Transverse colon (tissue), 4 donors: ENCODE data around the gene IFITM1. TPM values are rescaled to one million over a fixed set of nuclear protein-coding genes. Genes with fewer than 3 reads are reported as not detected.
A peak's percentile ranks its signal among the peaks of the same experiment; 100 is the strongest.

Experiments
- DNase-seq: peaks from one replicate; pipeline ENCODE4 v3.0.0-alpha.2; 2019
- H3K27ac ChIP-seq, 4 donors: fragments of 200-600 bp; sonication (generic); 2 replicates each; pipeline ENCODE4 v1.5.1; 2016 to 2018; ENCODE audit warnings: inconsistent platforms in 4 of 4
- H3K27me3 ChIP-seq: fragments of 200-600 bp; sonication (generic); 2 replicates; pipeline ENCODE4 v1.5.1; 2017; ENCODE audit warnings: inconsistent platforms
- H3K36me3 ChIP-seq, 4 donors: fragments of 200-600 bp; sonication (generic); 2 replicates each; pipeline ENCODE4 v1.5.1; 2017 to 2019; ENCODE audit warnings: inconsistent platforms in 4 of 4
- H3K4me1 ChIP-seq, 4 donors: fragments of 200-600 bp; sonication (generic); 2 replicates each; pipeline ENCODE4 v1.5.1; 2017 to 2020; ENCODE audit warnings: inconsistent platforms in 4 of 4
- H3K4me3 ChIP-seq, 4 donors: fragments of 200-600 bp; sonication (generic); 1 replicate in 1 of 4; 2 replicates in 3 of 4; pipeline versions ENCODE4 v1.5.1 to v1.6.1; 2017 to 2019; ENCODE audit warnings: inconsistent platforms in 4 of 4
- H3K9me3 ChIP-seq, 2 donors: fragments of 200-600 bp; sonication (generic); 2 replicates each; pipeline ENCODE4 v1.5.1; 2017 to 2019; ENCODE audit warnings: inconsistent platforms in 2 of 2
- CTCF ChIP-seq, 5 experiments: fragments of 200-600 bp in 3 of 5; fragments of 450-650 bp in 2 of 5; sonication (generic) in 3 of 5; IDR thresholded peaks; 1 replicate in 2 of 5; 2 replicates in 3 of 5; pipeline ENCODE4 v1.5.1; 2016 to 2017; ENCODE audit warnings: antibody characterized with exemption in 5 of 5, inconsistent platforms in 3 of 5, mild to moderate bottlenecking in 2 of 5, moderate library complexity in 1 of 5
- EP300 ChIP-seq: sonication (generic); formaldehyde crosslinking; IDR thresholded peaks from one replicate; pipeline ENCODE4 v1.6.1; 2017; ENCODE audit warnings: antibody characterized with exemption, low read depth
- POLR2A ChIP-seq: fragments of 450-650 bp; IDR thresholded peaks from one replicate; pipeline ENCODE4 v1.6.1; 2016; ENCODE audit warnings: antibody characterized with exemption, mild to moderate bottlenecking, moderate library complexity
- POLR2AphosphoS5 ChIP-seq, 3 donors: sonication (generic); formaldehyde crosslinking; IDR thresholded peaks; one replicate each; pipeline ENCODE4 v1.6.1; 2016; ENCODE audit warnings: antibody characterized with exemption in 3 of 3
- WGBS, 2 donors: methylation state at CpG; one replicate each; pipeline ENCODE4 v1.1.5; 2018; ENCODE audit warnings: low coverage in 1 of 2; 5-methylcytosine and 5-hydroxymethylcytosine counted together
- in situ Hi-C, 4 donors: fragments of 200-750 bp; cut with MboI; loops; one replicate each; pipeline versions ENCODE4 v1.15.0 to v1.15.1; 2017; ENCODE audit warnings: low sequenced_read_pairs in 3 of 4, low pct_ligation_motif_present in 1 of 4, low pct_unique_long_range_greater_than_20kb in 1 of 4
- intact Hi-C: fragments of 100-400 bp; cut with DNase I; formaldehyde crosslinking; loops from one replicate; pipeline ENCODE4 v1.15.1; 2023; ENCODE audit warnings: low total_unique reads
- total RNA-seq, 4 donors: library from RNA; depleted of rRNA; stranded (reverse); fragments of >200 nt; gene quantifications; one replicate each; pipeline ENCODE4 v1.1.0, GENCODE V29; 2016

The IFITM1 gene
- total RNA-seq, 4 donors from 2014 or later, result 19.9 to 109 (median 60.5) TPM

- intact Hi-C loops, result no loop called here
- WGBS, 2 donors, result 46% methylated on average over 10 to 15 of the region's 15 CpGs
- no peak overlapping the region for H3K4me3 ChIP-seq
These were observed 22.2 kb downstream of the IFITM1 start for GRCh38 chr11:335779-336658.

GRCh38 chr11:336659-337198 is 22.9 kb downstream of the IFITM1 start:
- intact Hi-C loops, result no loop called here
- in situ Hi-C loops, result no loop called here
- no peak for DNase-seq

More at GRCh38 chr11:335779-336658, 22.2 kb downstream of the IFITM1 start:
- DNase-seq, result no peak
- no peaks in the 10 kb centered on the region for H3K36me3 ChIP-seq
- no peaks in the 10 kb centered on the region for H3K27me3 ChIP-seq
- H3K27ac ChIP-seq, result peak overlapping the region; percentile 57 to 67 (median 62)
- no peaks in the 10 kb centered on the region for H3K9me3 ChIP-seq
- H3K4me1 ChIP-seq, result peaks cover 4 to 28% (median 12%) of the 10 kb centered on the region in 4 donors
- TF ChIP-seq CTCF (IDR thresholded peaks at IDR 0.05), result no peak
- TF ChIP-seq POLR2AphosphoS5 (IDR thresholded peaks at IDR 0.05), result no peak
- TF ChIP-seq POLR2A, result no peak
- TF ChIP-seq EP300, result no peak
- in situ Hi-C loops, result no loop called here

GRCh38 chr11:337711-338110 is 23.9 kb downstream of the IFITM1 start:
- in situ Hi-C loops (no loop called here), intact Hi-C loops (no loop called here)
- no peaks in the 10 kb centered on the region for H3K27me3 ChIP-seq
- H3K9me3 ChIP-seq, result no peaks in the 10 kb centered on the region
- no peaks in the 10 kb centered on the region for H3K36me3 ChIP-seq
- no peak for DNase-seq
- 91 to 93% methylated on average over 2 to 6 of the region's 6 CpGs for WGBS, 2 donors
- peaks cover 4 to 28% (median 12%) of the 10 kb centered on the region in 4 donors for H3K4me1 ChIP-seq
- no peak overlapping the region for H3K4me3 ChIP-seq
- TF ChIP-seq EP300 (no peak), CTCF (IDR thresholded peaks at IDR 0.05) (no peak), POLR2A (no peak), POLR2AphosphoS5 (IDR thresholded peaks at IDR 0.05) (no peak)
- H3K27ac ChIP-seq, result no peak overlapping the region

More at GRCh38 chr11:336659-337198, 22.9 kb downstream of the IFITM1 start:
- Histone ChIP-seq H3K4me3 (no peak overlapping the region), H3K9me3 (no peaks in the 10 kb centered on the region), H3K27ac (peak overlapping the region; percentile 57 to 67 (median 62)), H3K4me1 (peaks cover 4 to 28% (median 12%) of the 10 kb centered on the region in 4 donors), H3K27me3 (no peaks in the 10 kb centered on the region), H3K36me3 (no peaks in the 10 kb centered on the region)
- TF ChIP-seq EP300 (no peak), POLR2AphosphoS5 (IDR thresholded peaks at IDR 0.05) (no peak), CTCF (IDR thresholded peaks at IDR 0.05) (no peak), POLR2A (no peak)
- 50 to 57% methylated on average over 4 of the region's 4 CpGs for WGBS, 2 donors

- intact Hi-C loops, result no loop called here
- Histone ChIP-seq H3K36me3 (no peaks in the 10 kb centered on the region), H3K4me1 (peaks cover 4 to 21% (median 12%) of the 10 kb centered on the region in 4 donors), H3K4me3 (no peak overlapping the region), H3K9me3 (no peaks in the 10 kb centered on the region), H3K27ac (no peak overlapping the region), H3K27me3 (no peaks in the 10 kb centered on the region)
- in situ Hi-C loops, result no loop called here
- 84 to 96% methylated on average over 2 of the region's 2 CpGs for WGBS, 2 donors
- no peak for TF ChIP-seq EP300
- TF ChIP-seq POLR2A, result no peak
- no peak for TF ChIP-seq CTCF (IDR thresholded peaks at IDR 0.05)
- DNase-seq, result no peak
These were observed 26.1 kb downstream of the IFITM1 start for GRCh38 chr11:339963-340362.
